HG03342 (cell line): ENCODE results near the gene FSD1L.

Experiments
- ATAC-seq: cut with Tn5 transposase; IDR thresholded peaks from one replicate; pipeline ENCODE4 v1.9.1; 2021; ENCODE audit warnings: mild to moderate bottlenecking, moderate library complexity; ENCODE audit not compliant: unreplicated experiment

Gene FSD1L

DNA sequence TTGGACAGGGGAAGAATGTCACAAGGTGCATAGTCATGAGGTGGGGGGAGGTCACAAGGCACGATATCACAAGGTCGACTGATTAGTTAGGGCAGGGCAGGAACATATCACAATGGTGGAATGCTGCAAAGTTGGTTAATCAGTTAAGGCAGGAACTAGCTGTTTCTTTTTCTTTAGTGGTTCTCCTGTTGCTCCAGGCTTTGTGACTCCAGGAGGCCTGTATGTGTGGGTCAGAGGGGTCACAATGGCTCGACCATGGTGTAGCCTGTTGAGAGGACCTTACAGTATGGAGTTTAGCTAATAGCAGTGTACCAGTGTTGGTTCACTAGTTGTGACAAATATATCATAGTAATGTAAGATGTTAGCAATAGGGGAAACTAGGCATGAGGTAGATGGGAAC lies 12.4 kb upstream of the FSD1L start:
- no peak for ATAC-seq

DNA sequence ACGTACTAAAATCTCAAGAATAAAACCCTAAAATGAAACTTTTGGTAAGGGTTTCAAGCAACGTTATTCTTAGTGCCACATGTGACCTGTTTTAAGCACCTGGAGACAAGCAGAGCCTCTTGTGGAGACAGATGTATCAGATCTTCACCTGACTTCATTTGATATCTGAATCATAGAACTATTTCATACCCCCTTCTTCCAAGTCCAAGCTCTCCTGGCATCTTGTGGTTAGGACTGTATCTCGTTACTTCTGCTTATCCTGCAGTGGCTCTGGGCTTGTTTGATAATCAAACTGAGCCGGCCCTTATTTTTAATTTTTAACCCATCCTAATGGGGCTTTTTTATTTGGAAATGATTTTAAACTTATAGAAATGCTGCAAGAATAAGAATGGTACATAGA lies 11.1 kb upstream of the FSD1L start:
- ATAC-seq: no peak

DNA sequence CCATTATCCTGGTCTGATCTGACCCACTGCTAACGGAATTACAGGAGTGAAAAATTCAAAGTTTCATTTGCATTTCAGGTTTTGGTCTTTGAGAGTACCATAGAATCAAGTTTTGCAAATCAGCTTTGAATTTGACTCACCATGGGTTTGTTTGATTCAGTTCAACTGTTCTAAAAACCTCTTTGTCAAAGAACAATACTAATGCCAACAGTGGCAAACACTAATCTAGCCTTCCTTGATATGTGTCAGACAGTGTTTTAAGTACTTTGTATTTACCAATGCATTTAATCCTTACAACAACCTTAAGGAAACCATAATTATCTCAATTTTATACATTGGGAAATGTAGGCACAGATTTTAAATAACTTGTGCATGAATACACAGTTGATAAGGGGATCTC lies 10.1 kb upstream of the FSD1L start:
- no peak for ATAC-seq

DNA sequence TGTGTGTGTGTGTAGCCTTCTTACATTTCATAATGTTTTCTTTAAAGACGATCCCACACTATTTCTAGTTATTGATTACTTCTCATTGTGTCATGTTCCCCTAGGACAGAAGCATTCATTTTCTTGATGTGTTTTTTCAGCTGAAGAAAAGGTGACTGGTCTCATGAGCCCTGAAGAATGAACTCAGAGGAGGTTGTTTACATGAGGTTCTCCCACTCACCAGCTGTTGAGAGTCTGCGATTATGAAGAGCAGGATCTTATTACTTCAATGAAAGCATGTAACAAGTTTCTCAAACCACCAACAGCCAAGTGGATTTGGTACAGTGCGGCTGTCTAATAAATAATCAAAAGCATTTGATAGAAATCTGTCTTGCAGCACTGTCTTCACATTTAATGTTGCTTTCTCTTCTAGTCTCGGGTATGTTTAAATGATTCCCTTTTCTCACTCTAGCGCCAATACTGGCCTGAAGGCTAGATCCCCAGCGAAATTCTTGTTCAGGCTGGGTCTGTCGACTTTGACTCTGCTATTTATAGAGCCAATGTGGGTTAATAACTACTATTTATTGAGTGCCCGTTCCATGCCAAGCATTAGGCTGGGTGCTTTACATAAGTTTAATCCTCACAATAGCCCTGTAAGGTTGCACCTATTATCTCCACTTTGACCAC lies 9.6 kb upstream of the FSD1L start:
- ATAC-seq: no peak

DNA sequence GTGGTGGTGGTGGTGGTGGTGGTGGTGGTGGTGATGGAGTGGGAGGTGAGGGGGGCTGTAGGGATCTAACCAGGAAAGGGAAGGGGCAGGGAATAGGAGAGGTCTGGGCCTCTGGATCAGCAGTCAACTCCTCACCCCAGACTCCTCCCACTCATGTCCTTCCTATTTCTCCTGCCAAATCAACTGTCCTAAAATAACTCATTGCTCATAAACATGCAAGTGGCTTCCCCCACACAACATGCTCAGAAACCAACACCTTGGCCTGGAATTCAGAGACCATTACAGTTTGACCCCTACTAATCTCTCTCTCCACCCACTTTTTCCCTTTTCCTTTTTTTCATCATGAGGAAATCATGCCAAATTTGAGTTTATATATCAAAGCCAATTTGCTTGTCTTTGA lies 8.4 kb upstream of the FSD1L start:
- ATAC-seq: no peak

DNA sequence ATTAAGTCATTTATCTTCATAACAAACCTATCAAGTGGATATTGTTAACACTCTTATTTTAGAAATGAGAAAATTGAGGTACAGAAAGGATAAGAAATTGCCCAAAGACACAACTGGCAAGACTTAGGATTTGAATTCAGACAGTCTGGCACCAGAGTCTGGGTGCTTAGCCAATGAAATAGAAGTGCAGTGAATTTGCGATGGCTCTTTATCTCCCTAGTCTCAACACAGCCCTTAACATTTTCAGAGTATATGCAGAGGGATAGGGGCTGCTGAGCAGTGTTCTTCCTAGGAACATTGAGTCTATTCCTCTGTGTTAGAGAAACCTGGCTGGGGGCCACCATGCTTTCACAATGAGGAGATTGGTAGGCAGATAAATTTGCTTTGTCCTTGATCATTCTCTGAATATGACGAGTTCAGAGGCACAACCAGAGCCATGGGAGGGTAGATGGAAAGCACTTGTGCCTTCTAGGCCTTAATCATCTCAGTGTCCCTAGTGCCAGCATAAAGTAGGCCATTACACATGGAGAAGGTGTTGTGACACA lies 6.1 kb upstream of the FSD1L start:
- no peak for ATAC-seq

DNA sequence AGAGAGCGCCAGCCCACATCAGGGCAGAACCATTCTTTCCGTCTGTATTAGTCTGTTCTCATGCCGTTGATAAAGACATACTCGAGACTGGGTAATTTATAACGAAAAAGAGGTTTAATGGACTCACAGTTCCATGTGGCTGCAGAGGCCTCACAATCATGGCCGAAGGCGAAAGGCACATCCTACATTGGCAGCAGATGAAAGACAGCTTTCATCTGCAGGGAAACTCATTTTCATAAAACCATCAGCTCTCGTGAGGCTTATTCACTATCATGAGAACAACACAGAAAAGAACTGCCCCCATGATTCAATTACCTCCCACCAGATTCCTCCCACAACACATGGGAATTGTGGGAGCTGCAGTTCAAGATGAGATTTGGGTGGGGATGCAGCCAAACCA lies 4.7 kb upstream of the FSD1L start:
- no peak for ATAC-seq

DNA sequence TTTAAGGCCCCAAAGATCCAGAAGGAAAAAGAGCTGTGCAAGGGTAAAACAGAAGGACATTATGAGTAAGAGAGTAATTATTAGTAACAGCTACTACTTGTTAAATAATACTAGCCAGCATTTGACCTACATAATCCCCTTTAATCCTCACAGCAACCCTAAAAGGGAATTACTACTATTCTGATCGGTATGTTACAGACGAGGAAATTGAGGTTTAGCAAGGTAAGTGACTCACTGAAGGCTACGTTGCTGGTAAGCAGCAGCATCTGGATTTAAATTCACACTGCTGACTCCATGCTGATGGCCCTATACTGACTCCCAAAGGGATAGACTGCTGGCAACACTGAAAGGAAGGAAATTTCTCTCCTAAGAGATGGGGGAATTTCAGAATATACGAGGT lies 3.7 kb upstream of the FSD1L start:
- ATAC-seq: no peak

DNA sequence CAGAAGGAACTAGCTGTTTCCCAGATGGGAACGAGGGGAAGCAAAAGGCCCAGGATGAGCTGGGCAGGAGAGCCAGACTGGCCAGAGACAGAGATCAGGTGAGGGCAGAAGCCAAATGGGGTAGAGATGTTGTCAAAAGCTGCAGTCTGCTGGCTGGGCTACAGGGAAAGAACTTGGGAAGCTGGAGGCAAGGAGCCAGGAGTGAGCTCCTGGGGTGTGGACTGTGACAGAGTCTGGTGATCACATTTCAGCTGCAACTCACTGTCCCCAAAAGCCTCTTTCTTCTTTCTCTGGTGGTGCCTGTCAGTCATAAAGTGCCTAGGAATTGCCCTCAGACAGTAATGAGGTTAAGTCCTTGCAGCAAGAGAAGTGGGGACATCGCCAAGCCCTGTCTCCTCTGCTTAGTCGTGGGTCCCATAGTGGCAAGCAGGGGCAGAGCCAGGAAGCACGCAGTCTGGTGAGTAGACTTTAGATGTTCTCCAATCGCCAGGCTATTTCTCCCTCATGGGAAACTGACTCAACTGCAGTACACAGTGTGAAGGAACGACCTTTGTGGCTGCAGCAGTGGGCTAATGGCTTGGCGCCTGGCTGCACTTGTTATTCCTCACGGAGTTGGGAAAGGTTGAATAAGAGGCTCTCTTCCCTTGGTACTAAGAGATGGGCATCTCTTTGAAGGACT lies 2.5 kb upstream of the FSD1L start:
- ATAC-seq: no peak

DNA sequence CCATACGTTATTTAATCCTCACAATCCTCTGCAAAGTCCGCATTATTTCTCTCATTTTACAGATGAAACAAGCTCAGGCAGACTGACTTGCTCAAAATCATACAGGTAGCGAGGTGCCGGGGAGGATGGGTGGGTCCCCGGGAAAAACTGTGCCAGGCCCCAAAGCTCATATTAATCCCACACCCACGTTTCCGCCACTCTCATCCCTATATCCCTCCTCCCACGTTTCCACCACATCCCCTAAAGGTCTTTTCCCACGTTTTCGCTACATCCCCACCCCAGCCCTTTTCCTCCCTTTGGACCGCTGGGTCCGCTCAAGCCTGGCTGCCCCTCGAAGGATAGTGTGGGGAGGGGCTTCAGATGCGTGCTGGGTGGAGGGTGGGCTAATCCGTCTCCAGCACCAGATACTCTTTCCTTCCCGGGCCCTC lies 434 bp upstream of the FSD1L start:
- no peak for ATAC-seq

DNA sequence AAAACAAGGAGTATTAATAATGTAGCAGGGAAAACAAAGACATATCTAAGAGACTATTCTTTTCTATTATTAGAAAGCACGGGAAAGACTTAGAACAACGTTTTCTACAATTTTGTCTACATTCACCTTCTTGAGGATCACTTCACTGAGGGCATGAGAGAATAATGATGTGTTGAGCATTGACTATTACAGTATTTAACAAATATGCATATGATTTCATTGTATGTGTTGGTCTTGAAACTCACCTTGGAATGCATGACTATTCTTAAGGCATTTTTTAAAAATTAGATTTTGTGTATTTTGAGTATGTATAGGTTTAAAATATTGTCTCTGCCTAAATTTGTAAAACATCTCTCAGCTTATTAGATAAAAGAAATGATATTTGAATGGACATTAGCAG lies 1.2 kb downstream of the FSD1L start:
- ATAC-seq: no peak

DNA sequence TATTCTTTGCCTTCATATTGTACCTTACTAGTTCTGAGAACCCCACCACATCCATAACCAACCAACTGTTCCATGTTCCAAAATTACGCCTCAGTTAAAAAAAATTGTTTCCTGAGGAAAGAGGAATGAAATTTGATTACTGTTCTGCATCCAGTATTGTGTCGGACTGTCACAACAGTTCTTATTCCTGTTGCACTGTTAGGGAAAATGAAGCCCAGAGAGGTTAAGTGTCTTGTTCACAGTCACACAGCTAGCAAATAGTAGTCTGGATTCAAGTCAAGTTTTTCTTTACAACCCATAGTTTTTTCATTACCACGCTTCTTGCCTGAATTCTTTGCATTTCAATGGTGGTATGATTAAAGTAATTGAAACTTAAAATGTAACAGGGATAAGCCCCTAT lies 4.4 kb downstream of the FSD1L start:
- ATAC-seq: no peak

DNA sequence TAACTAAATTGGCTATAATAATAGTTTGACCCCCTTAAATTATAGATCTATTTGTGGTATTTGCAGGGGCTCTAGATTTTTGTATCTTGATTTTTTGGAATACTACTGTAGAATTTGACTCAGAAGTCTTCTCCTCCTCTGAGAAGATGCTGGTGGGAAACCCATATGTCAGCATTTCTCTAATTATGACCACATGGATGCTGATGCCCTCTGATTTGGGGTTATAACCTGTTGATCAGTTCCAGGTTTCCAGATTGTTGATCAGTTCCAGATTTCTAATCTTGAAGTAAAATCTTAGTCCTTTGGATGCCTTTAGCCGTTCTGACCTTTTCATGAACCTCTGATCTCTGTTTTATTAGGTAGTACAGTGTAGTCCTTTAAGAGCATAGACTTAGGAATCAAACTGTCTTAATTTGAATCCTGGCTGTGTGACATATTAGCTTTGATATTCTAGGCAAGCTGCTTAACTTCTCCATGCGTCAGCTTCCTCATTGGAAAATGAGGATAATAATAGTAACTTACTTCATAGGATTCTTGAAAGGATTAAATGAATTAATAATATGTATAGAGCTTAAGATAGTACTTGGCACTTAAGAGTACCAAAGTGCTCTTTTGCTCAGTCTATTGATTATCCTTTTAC lies 8.1 kb downstream of the FSD1L start:
- no peak for ATAC-seq

DNA sequence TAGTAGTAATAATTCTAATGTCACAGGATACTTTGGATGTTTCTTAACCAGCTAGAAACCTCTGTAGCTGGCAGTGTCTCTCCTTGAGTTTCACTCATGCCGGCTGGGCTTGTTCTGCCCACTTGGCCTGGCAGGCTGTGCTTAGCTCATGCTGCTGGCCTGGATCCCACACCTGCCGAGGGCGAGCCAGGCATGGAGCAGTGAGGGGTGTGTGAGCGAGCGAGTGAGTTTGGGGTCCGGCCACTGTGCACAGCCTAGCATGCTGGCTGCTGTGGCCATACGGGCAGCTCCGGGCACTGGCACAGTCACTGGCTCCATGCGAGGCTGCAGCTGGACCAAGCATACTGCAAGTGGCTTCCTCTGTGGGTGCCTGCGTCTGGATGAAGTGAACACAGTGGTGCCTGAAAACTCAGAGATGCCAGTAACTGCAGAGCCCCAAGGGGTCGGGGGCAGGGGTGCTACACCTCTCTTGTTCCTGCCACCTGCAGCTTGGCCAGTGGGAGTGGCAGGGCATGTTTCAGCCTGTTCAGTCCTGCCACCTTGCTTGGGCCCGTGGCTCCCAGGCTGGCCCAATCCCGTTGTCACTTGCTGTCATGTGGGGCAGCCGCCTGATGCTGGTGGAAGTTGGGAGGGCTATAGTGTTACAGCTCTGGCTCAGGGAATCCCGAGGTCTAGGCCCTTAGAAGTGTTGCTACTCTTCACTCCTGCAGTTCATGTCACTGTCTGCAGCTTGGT lies 9.9 kb downstream of the FSD1L start:
- no peak for ATAC-seq

DNA sequence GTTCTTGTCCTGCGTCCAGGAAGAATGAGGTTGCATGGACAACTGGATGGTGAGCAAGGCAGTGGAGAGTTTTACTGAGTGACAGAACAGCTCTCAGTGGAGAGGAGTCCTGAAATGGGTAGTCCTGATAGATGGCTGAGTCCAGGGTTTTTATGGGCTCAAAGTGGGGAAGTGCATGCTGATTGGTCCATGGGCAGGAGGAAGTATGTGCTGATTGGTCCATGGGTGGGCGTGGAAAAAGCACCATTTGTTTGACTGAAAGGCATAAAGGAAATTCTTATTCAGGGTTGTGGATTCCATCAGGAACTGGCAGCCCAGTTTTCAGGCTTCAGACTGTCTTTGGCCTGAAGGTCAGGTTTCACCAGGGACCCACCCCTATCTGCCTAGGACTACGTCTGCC lies 10.6 kb downstream of the FSD1L start:
- ATAC-seq: no peak

DNA sequence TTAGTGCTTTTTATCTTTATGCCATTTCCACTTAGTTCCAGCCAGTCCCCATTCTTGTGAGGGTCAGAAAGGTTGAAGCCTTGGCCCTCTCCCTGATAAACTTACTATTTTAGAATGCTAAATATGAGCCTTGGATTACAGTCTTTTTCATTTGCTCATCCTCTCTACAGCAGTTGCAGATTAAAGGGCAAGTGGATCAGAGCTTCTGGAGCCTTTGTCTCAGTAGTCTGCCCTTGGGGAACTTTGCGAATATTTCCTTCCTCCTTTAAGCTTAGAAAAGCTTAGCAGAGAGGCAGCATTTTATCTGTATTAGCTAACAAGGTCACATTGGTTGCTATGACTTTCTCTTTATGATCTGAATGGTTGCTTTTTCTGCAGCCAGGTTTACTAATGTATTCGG lies 11.5 kb downstream of the FSD1L start:
- ATAC-seq: no peak

DNA sequence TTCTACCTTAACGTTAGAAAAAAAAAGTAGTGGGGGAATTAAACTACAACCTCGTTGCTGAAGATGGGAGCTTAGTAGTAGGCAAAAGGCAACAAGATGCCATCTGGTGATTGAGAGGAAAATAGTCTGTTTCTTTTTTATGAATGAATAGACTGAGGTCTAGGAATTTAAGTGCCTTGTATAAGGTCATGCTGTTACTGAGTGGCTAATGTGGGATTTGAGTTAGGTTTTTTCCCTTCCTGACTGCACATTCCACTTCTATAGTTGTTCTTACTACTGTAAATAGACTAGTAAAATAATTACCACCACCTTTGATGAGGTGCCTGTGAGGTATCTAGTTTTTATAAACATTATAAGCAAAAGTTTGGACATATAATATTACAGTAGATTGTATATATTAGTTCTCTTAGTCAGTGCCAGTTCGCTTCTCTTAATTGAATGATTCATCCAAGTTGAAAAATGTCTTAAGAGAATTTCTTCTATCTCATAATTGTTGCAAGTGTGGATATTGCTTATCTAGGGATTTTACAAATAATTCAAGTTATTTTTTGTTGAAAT lies 19.1 kb downstream of the FSD1L start:
- ATAC-seq: no peak

DNA sequence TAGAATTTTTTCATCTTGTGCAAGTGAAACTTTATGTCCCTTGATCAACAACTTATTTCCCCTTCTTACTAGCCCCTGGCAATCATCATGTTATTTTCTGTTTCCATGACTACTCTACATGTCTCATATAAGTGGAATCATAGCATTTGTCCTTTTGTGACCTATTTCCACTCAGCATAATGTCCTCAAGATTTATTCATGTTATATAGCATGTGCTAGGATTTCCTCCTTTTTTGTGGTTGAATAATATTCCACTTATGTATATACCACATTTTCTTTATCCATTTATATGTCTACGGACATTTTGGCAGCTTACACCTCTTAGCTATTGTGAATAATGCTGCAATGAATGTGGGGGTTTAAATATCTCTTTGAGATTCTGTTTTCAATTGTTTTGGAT lies 21.0 kb downstream of the FSD1L start:
- no peak for ATAC-seq

DNA sequence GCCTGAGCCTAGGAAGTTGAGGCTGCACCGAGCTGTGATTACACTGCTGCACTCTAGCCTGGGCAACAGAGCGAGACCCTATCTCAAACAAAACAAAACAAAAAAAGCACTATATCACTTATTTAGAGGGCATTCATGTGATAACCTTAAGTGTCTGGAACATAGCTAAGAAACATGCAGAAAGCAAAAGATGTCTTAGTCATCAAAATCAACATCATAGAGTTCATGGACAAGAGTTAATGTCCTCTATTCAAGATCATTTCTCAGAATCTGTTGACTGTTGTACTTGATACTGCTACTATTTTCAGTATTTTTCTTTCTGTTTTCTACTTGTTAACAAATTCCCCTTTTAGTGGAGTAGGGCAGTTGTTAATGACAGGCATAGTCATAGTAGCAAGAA lies 25.4 kb downstream of the FSD1L start:
- no peak for ATAC-seq

DNA sequence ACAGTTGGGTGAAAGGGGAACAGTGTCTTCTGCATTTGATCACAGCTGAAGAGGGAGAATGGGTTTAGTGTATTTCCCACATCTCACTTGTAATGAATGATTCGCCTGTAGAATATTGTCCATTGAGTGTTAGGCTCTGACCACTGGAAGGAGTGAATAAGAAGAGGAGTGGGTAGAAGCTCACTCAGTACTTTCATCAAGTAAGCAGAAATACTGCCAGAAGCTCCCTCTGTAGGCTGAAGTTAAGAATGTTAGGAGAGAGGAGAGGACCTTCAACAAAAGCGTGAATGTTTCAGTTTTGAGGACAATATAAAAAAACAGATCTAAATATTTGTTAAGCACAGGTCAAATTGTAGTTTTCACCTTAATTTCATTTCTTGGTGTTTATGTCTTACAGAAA lies 27.5 kb downstream of the FSD1L start:
- ATAC-seq: no peak

DNA sequence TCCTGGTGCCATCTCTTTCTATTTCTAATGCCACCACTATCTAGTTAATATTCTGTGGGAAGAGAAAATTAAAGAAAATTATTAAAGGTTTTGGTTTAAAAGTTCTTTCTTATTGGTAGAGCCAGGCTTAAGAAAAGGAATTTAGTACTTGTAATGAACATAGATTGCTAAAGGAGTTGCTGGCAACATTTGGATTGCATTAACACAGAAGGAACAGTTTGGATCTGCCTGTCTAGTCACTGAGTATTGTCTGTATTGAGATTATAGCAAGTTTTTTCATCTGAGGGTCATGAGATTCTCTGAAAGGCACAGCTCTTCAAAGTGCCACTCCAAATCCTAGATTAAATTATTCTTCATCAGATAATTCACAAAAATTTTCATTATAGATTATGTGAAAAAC lies 32.0 kb downstream of the FSD1L start:
- ATAC-seq: no peak
